Panc1 (cell line): ENCODE results near the gene NRCAM. TPM values are rescaled to one million over a fixed set of nuclear protein-coding genes. Genes with fewer than 3 reads are reported as not detected.
A peak's percentile ranks its signal among the peaks of the same experiment; 100 is the strongest.

ENCODE experiments used
- ATAC-seq: fragments of 200-7000 bp; cut with Tn5 transposase; 2 replicates; pipeline ENCODE4 v1.9.1; 2020; ENCODE audit warnings: mild to moderate bottlenecking, moderate library complexity
- BruUV-seq: library from RNA; stranded (reverse); fragments of 400-500 nt; replicated peaks from 2 replicates; lab custom pipeline; 2021; lab: Mats Ljungman, UMichigan
- CTCF ChIA-PET: fragments of 300-600 bp; sonication (Branson Sonifier 250); formaldehyde crosslinking; loops from one replicate; lab custom pipeline; 2022; ENCODE audit warnings: antibody characterized with exemption; lab: Charles Lee
- POLR2A ChIA-PET: fragments of 300-600 bp; sonication (Branson Sonifier 250); formaldehyde crosslinking; loops from one replicate; lab custom pipeline; 2022; ENCODE audit warnings: antibody characterized with exemption; lab: Charles Lee
- DNase-seq: peaks from one replicate; pipeline ENCODE4 v3.0.0-alpha.2; 2010; ENCODE audit warnings: low read depth, low spot score
- H3K27ac ChIP-seq: 2 replicates; pipeline ENCODE4 v1.5.1; 2011; ENCODE audit warnings: mild to moderate bottlenecking, low read length, inconsistent platforms
- H3K27me3 ChIP-seq: fragments of 200-500 bp; sonication (Bioruptor generic); 2 replicates; pipeline ENCODE4 v1.6.0; 2014; ENCODE audit warnings: low read length, inconsistent platforms; ENCODE audit not compliant: control insufficient read depth, insufficient read depth
- H3K36me3 ChIP-seq: fragments of 200-500 bp; sonication (Bioruptor generic); 2 replicates; pipeline ENCODE4 v1.5.1; 2014; ENCODE audit warnings: inconsistent platforms, mild to moderate bottlenecking, low read length, moderate library complexity; ENCODE audit not compliant: control insufficient read depth, insufficient read depth
- H3K4me1 ChIP-seq: 2 replicates; pipeline ENCODE4 v1.5.1; 2011; ENCODE audit warnings: inconsistent platforms, mild to moderate bottlenecking, low read length, moderate library complexity; ENCODE audit not compliant: control insufficient read depth, insufficient read depth
- H3K4me3 ChIP-seq, 2 experiments: 2 replicates each; pipeline ENCODE4 v1.5.1; 2011 to 2012; ENCODE audit warnings: low read depth in 2 of 2, low read length in 2 of 2, mild to moderate bottlenecking in 2 of 2, inconsistent platforms in 1 of 2, moderate library complexity in 1 of 2
- H3K9me3 ChIP-seq: fragments of 200-500 bp; sonication (Bioruptor generic); 2 replicates; pipeline ENCODE4 v1.5.1; 2014; ENCODE audit warnings: low read depth, mild to moderate bottlenecking, inconsistent platforms, low read length, moderate library complexity; ENCODE audit not compliant: control insufficient read depth, insufficient read depth
- CTCF ChIP-seq: fragments of 450-650 bp; IDR thresholded peaks from 2 replicates; pipeline ENCODE4 v1.5.1; 2017; ENCODE audit warnings: mild to moderate bottlenecking
- POLR2AphosphoS5 ChIP-seq: IDR thresholded peaks from 2 replicates; pipeline ENCODE4 v1.6.1; 2012; ENCODE audit warnings: mild to moderate bottlenecking, low read depth, low read length, moderate library complexity
- REST ChIP-seq, 2 experiments: IDR thresholded peaks; 2 replicates each; pipeline ENCODE4 v1.6.1; 2011 to 2012; ENCODE audit warnings: low read depth in 2 of 2, control low read depth in 1 of 2, low read length in 1 of 2, mild to moderate bottlenecking in 1 of 2, moderate library complexity in 1 of 2; ENCODE audit not compliant: insufficient read depth in 1 of 2
- SIN3A ChIP-seq: IDR thresholded peaks from 2 replicates; pipeline ENCODE4 v1.6.1; 2012; ENCODE audit warnings: low read depth, mild to moderate bottlenecking, low read length, moderate library complexity, borderline replicate concordance; ENCODE audit not compliant: insufficient read depth
- TCF7L2 ChIP-seq: IDR thresholded peaks from 2 replicates; pipeline ENCODE4 v1.6.1; 2011; ENCODE audit warnings: mild to moderate bottlenecking, low read depth, low read length, inconsistent platforms
- in situ Hi-C: cut with HindIII; loops from 2 replicates; pipeline ENCODE4 v1.10.0; 2016; ENCODE audit warnings: low sequenced_read_pairs, low pct_unique_long_range_greater_than_20kb
- intact Hi-C: fragments of 100-400 bp; cut with micrococcal nuclease; formaldehyde crosslinking; loops from one replicate; pipeline ENCODE4 v1.10.0; 2022; ENCODE audit not compliant: unreplicated experiment
- total RNA-seq: library from RNA; stranded (reverse); gene quantifications from one replicate; pipeline ENCODE4 v1.2.1, GENCODE V29; 2021; ENCODE audit not compliant: unreplicated experiment

NRCAM gene
- total RNA-seq, 1 experiment from 2014 or later = 0.21 TPM

- BruUV-seq = no TSS peak
- ChIA-PET CTCF (no interaction called here), POLR2A (no interaction called here)
- Histone ChIP-seq H3K36me3 (no peaks in the 10 kb centered on the region), H3K4me1 (no peaks in the 10 kb centered on the region), H3K27me3 (no peaks in the 10 kb centered on the region; the same call in 1 of the 2 replicates), H3K4me3 (no peak overlapping the region), H3K9me3 (no peaks in the 10 kb centered on the region), H3K27ac (no peak overlapping the region)
- intact Hi-C loops = no loop called here
- DNase-seq = peak; percentile 27
- TF ChIP-seq TCF7L2 = no peak
- no peak for TF ChIP-seq POLR2AphosphoS5
- TF ChIP-seq REST (IDR thresholded peaks at IDR 0.05; ENCODE audit: insufficient read depth in 1 of 2, low read depth in 2 of 2, low read length in 1 of 2) = no peak
- no peak for TF ChIP-seq CTCF
- no peak for TF ChIP-seq SIN3A
- ATAC-seq = peak; percentile 79
- in situ Hi-C loops = no loop called here
Observed at GRCh38 chr7:108358553-108358952, 97.7 kb downstream of the NRCAM start.

GRCh38 chr7:108351729-108352131 is 104.5 kb downstream of the NRCAM start:
- Histone ChIP-seq H3K9me3 (no peaks in the 10 kb centered on the region), H3K27me3 (no peaks in the 10 kb centered on the region; the same call in 1 of the 2 replicates), H3K4me3 (no peak overlapping the region), H3K27ac (no peak overlapping the region), H3K36me3 (no peaks in the 10 kb centered on the region), H3K4me1 (no peaks in the 10 kb centered on the region)
- CTCF ChIA-PET = no interaction called here
- TF ChIP-seq CTCF (no peak), POLR2AphosphoS5 (no peak), TCF7L2 (no peak), SIN3A (no peak), REST (IDR thresholded peaks at IDR 0.05; ENCODE audit: insufficient read depth in 1 of 2, low read depth in 2 of 2, low read length in 1 of 2) (no peak)
- POLR2A ChIA-PET = no interaction called here
- DNase-seq (no peak), ATAC-seq (no peak)
- intact Hi-C loops (no loop called here), in situ Hi-C loops (no loop called here)
- BruUV-seq = no TSS peak
